Epithelial cell of esophagus (primary cell): Measurements from ENCODE around the gene APOL1.

Experiments
- DNase-seq: peaks from one replicate; pipeline ENCODE4 v3.0.0; 2010; ENCODE audit warnings: low read depth
- H3K4me3 ChIP-seq: 2 replicates; pipeline ENCODE4 v1.5.1; 2011; ENCODE audit warnings: mild to moderate bottlenecking, low read length, control low read depth
- CTCF ChIP-seq: IDR thresholded peaks from 2 replicates; pipeline ENCODE4 v1.5.1; 2011; ENCODE audit warnings: low read depth, mild to moderate bottlenecking, low read length, control low read depth, inconsistent platforms; ENCODE audit not compliant: insufficient read depth; ENCODE audit errors: missing control alignments

Gene APOL1

GRCh38 chr22:36281781-36282327, 28.9 kb downstream of the APOL1 start:
- no peak overlapping the region for H3K4me3 ChIP-seq
- no peak for DNase-seq
- TF ChIP-seq CTCF: no peak

- DNase-seq: no peak
- no peak for TF ChIP-seq CTCF
- H3K4me3 ChIP-seq: no peak overlapping the region
Measured at GRCh38 chr22:36282328-36282831, 29.4 kb downstream of the APOL1 start.

DNA sequence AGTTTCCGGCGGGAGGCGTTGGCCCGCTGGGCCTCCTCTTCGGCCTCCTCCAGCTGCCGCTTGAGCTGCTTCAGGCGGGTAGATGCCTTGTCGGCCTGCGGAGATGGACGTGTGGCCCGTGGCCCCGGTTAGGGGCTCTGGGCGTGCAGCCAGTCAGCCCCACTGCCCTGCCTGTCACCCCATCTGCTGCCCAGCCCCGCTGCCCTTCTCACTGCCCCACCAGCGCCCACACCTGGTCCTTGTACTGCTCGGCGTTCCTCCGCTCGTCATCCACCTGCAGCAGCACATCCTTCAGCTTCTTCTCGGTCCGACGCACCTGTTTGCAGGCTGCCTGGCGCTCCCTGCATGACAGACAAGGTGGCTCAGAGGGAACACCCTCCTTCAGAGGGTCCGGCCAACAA, 31.2 kb downstream of the APOL1 start:
- no peak for DNase-seq
- TF ChIP-seq CTCF: no peak
- no peak overlapping the region for H3K4me3 ChIP-seq

DNA sequence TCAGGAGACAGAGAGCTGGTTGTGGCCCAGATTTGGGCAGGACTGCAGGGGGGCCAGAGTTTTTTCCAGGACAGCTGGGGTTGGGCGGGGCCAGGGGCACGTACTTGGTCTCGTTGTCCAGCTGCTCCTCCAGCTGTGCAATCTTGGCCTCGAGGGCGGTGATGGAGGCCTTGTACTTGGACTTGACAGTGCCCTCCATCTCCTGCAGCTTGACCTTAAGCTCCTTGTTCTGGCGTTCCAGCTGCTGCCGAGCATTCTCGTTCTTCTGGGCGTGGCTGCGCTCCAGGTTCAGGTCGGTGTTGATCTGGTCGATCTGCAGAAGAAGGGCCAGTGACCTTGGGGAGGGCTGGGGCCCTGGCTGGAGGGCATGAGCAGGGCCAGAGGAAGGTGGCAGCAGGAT, 32.1 kb downstream of the APOL1 start:
- no peak overlapping the region for H3K4me3 ChIP-seq
- no peak for TF ChIP-seq CTCF
- no peak for DNase-seq

DNA sequence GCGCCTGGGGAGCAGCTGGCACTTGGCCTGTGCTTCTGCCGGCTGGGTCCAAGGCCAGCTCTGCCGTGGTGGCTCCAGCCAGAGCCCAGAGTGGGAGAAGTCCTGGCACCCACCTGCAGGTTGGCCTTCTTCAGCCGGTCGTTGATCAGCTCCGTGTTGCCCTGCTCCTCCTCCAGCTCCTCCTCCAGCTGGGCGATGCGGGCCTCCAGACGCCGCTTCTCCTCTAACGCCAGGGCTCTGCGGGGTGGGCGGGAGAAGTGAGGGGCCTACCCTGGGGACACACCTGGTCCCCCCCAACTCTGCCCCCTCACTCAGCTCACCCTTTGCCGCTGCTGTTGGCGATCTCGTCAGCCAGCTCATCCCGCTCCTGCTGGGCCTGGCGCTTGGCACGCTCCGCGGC, 32.6 kb downstream of the APOL1 start:
- no peak for DNase-seq
- no peak overlapping the region for H3K4me3 ChIP-seq
- no peak for TF ChIP-seq CTCF

DNA sequence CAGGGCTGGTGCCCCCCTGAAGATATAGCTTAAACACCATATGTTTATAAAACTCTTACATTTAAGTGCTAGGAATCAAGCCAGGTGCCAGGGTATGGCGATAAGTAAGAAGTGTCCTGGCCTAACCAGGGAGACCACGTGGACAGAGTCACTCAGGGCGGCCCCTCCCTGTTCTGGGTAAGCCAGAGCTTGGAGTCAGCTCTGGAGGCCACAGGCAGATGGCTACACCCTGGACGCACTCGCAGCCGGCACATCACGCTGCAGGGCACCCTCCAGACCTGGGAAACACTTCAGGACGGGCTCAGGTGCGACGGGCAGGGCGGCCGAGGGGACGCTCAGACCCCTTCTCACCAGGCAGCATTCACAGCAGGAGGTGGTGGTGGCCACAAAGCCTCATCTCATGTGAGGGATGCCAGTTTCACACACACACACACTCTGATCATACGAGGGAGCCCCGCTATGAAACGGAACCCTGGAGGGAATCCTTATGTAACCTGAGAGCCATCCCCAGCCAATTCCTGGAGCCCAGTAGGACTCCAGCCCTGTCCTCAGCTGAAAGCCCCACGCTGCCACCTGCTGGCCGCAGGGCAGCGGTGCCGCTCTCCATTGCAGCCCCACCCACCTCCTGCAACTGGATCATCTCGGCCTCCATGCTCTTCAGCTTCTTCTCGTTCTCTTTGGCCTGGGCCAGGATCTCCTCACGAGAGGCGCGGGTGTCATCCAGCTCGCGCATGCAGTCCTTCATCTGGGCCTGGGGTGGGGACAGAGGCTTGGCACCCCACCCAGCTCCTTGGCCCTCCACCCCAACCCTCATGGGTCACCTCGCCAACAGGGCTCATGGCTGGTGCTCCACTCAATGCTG, 33.4 kb downstream of the APOL1 start:
- TF ChIP-seq CTCF: peak; percentile 91
- peak; percentile 65 for DNase-seq
- no peak overlapping the region for H3K4me3 ChIP-seq
